Measurements from ENCODE around the gene CHST7.

Gene CHST7

DNA sequence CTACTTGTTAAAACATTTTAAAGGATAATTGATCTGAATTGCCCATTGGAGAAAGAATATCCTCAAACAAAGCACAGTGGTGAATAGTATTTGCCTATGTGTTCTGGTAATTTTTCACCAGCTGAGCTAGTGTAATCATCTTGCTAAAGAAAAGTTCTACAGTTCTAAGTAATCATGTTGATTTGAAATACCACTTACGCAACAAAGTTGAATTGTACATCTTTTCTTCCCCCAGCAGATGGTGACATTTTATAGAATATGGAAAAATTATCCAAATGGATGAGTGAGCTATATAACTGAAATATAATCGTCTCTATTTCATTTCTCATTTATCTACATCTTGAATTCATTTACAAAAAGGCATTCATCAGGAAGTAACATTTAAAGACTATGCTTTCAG, 18.6 kb upstream of the CHST7 start:
- H3K9me3 Mint-ChIP-seq = peaks cover 60% of the 10 kb centered on the region
- no peak overlapping the region for H3K4me3 Mint-ChIP-seq
- H3K27me3 Mint-ChIP-seq (ENCODE audit: low read depth, poor library complexity) = no peaks in the 10 kb centered on the region
- no peak for DNase-seq
- H3K4me1 Mint-ChIP-seq = no peaks in the 10 kb centered on the region
- TF ChIP-seq, protein P1, sequence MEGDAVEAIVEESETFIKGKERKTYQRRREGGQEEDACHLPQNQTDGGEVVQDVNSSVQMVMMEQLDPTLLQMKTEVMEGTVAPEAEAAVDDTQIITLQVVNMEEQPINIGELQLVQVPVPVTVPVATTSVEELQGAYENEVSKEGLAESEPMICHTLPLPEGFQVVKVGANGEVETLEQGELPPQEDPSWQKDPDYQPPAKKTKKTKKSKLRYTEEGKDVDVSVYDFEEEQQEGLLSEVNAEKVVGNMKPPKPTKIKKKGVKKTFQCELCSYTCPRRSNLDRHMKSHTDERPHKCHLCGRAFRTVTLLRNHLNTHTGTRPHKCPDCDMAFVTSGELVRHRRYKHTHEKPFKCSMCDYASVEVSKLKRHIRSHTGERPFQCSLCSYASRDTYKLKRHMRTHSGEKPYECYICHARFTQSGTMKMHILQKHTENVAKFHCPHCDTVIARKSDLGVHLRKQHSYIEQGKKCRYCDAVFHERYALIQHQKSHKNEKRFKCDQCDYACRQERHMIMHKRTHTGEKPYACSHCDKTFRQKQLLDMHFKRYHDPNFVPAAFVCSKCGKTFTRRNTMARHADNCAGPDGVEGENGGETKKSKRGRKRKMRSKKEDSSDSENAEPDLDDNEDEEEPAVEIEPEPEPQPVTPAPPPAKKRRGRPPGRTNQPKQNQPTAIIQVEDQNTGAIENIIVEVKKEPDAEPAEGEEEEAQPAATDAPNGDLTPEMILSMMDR (IDR thresholded peaks at IDR 0.05) = no peak
- no peak overlapping the region for H3K27ac Mint-ChIP-seq
- H3K36me3 Mint-ChIP-seq (ENCODE audit: low read depth) = peaks cover 20% of the 10 kb centered on the region

DNA sequence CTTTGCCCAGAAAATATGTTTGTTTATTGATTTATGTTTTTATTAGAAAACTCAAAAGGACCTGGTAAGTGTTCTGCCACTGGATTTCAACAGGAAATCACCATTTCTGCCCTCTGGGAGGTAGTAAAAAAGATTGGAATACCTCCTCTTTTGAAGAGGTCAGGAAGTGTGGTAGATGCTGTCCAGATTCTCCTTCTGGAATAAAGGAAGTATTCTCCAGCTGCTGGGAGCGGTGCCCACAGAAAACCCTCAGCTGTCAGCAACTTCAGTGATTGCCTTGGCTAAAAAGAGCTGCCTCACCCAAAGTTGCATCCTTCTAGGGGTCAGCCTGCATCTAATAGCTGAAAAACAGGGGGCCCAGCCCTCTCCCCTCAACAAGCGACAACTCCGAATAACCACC, 14.5 kb upstream of the CHST7 start:
- TF ChIP-seq, protein P1 (IDR thresholded peaks at IDR 0.05) = no peak
- DNase-seq = no peak
- Mint-ChIP-seq H3K4me1 (no peaks in the 10 kb centered on the region), H3K27ac (no peak overlapping the region), H3K9me3 (peaks cover 61% of the 10 kb centered on the region), H3K27me3 (ENCODE audit: low read depth, poor library complexity) (no peaks in the 10 kb centered on the region), H3K36me3 (ENCODE audit: low read depth) (peaks cover 10% of the 10 kb centered on the region), H3K4me3 (no peak overlapping the region)

DNA sequence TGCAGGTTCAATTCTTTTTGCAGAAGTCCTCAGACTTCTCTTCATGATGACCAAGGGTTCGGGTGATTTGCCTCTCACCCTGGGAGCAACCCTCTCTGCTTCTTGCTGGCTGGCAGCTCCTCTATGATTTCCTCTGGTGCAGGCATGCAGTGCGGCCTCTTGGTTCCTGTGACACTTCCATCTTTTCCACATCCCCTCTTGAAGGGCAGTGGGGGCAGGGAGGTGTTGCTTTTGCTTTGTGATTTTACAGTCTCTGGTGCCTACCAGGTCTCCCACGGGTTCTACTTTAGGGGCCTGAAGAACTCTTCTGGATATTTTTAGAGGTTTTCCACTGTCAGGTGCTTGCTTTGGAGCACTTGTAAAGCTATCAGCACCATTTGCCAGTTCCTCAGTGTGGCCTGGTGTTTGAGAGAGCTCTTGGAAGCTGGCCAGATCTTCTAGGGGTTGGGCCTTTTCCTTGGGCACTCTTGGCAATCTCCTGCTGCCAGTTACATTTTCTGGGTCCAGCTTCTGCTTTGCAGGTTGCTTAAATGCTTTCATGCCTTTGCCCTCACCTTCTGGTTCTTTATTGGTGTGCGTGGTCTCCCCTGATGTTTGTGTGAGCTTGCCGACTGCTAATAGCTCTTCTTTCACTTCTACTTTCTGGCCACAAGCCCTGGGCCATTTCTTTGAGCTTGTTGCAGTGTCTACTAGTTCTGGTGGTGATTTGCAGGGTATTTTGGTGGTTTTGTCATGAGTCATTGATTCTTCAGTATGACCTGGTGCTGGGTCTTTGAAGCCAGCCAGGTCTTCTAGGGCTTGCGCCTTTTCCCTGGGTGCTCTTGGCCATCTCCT, 11.5 kb upstream of the CHST7 start:
- Mint-ChIP-seq H3K27me3 (ENCODE audit: low read depth, poor library complexity) (peaks cover 7% of the 10 kb centered on the region), H3K4me1 (no peaks in the 10 kb centered on the region), H3K36me3 (ENCODE audit: low read depth) (peaks cover 10% of the 10 kb centered on the region), H3K4me3 (no peak overlapping the region), H3K9me3 (peaks cover 68% of the 10 kb centered on the region), H3K27ac (no peak overlapping the region)
- TF ChIP-seq, protein P1 (IDR thresholded peaks at IDR 0.05) = no peak
- no peak for DNase-seq

DNA sequence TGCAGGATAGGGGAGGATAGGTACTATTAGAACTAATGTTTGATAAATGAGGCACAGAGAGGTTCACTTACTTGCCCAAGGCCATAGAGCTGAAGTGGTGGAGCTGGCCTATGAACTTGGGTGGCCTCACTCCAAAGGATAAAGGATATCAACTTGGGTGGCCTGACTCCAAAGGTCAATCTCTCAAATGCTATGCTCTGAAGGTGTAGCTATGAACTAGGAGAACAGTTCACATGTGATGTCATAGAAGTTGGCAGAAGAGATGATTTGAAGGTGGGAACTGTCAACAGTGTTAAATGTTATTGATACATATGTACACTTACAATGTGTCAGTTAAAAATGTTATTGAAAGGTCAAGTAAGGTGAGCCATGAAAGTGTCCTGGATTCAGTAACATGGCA, 6.2 kb upstream of the CHST7 start:
- Mint-ChIP-seq H3K27me3 (ENCODE audit: low read depth, poor library complexity) (peaks cover 10% of the 10 kb centered on the region), H3K9me3 (peaks cover 60% of the 10 kb centered on the region), H3K4me3 (no peak overlapping the region), H3K27ac (no peak overlapping the region), H3K36me3 (ENCODE audit: low read depth) (peaks cover 4% of the 10 kb centered on the region), H3K4me1 (no peaks in the 10 kb centered on the region)
- TF ChIP-seq, protein P1 (IDR thresholded peaks at IDR 0.05) = no peak
- DNase-seq = no peak

DNA sequence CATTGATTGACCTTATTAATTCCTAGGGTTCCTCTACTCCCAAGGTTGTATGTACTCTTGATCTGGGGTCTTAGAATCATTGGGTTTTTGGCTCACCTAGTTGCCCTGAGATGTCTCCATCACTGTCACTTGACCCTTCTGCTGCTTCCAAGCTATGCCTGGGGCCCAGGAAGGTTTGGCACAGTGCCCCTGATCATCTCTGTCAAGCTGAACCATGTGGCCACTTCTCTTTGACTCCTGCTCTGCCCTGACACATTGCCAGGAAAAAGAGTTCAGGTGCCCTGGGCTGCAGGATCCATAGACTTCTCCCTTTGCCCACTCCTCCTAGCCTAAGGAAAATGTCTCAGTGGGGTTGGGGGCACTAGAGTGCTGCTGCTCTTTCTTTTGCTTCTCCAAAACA, 3.9 kb upstream of the CHST7 start:
- Mint-ChIP-seq H3K4me1 (no peaks in the 10 kb centered on the region), H3K36me3 (ENCODE audit: low read depth) (no peaks in the 10 kb centered on the region), H3K9me3 (peaks cover 49% of the 10 kb centered on the region), H3K27me3 (ENCODE audit: low read depth, poor library complexity) (peaks cover 11% of the 10 kb centered on the region), H3K27ac (no peak overlapping the region), H3K4me3 (no peak overlapping the region)
- TF ChIP-seq, protein P1 (IDR thresholded peaks at IDR 0.05) = no peak
- DNase-seq = no peak

All from nephron progenitor cell (in vitro differentiated cells).